A549 (cell line): ENCODE data around the gene BEST4. TPM values are rescaled to one million over a fixed set of nuclear protein-coding genes. Genes with fewer than 3 reads are reported as not detected.

Experiments used
- ATAC-seq, 2 experiments: fragments of 200-7000 bp in 1 of 2; fragments of >200 bp in 1 of 2; cut with Nextera tagmentation in 1 of 2; cut with Tn5 transposase in 1 of 2; 3 replicates each; pipeline versions ENCODE4 v1.8.0 to v1.9.1; 2018 to 2020; ENCODE audit warnings: mild to moderate bottlenecking in 1 of 2, moderate library complexity in 1 of 2
- CTCF ChIA-PET: fragments of 300-600 bp; sonication (Branson Sonifier 250); formaldehyde crosslinking; extraction: SDS; loops from one replicate; lab custom pipeline; 2021; ENCODE audit warnings: antibody characterized with exemption, inconsistent platforms; lab: Yijun Ruan, JAX
- POLR2A ChIA-PET: fragments of 350-600 bp; formaldehyde crosslinking; extraction: SDS; loops from one replicate; lab custom pipeline; 2021; ENCODE audit warnings: antibody characterized with exemption, inconsistent platforms; lab: Yijun Ruan, JAX
- DNase-seq, 2 experiments: peaks; one replicate each; pipeline versions ENCODE4 v3.0.0 to v3.0.0-alpha.2; 2011 to 2016; ENCODE audit warnings: low read depth in 1 of 2, low spot score in 1 of 2
- FAIRE-seq: peaks from 2 replicates; lab custom pipeline; 2011; peaks lifted over from hg19 to GRCh38; lab: Jason Lieb, UNC
- H3K27ac ChIP-seq, 2 experiments: fragments of >200 bp; sonication (Bioruptor Twin); formaldehyde crosslinking; 3 replicates each; pipeline ENCODE4 v1.5.1; 2016 to 2017
- H3K4me1 ChIP-seq: fragments of >200 bp; sonication (Bioruptor Twin); formaldehyde crosslinking; 3 replicates; pipeline ENCODE4 v1.6.1; 2016
- H3K4me2 ChIP-seq: fragments of >200 bp; sonication (Bioruptor Twin); formaldehyde crosslinking; 3 replicates; pipeline ENCODE4 v1.6.1; 2016
- H3K4me3 ChIP-seq: fragments of >200 bp; sonication (Bioruptor Twin); formaldehyde crosslinking; 3 replicates; pipeline ENCODE4 v1.5.1; 2016
- H3K9me3 ChIP-seq: fragments of >200 bp; sonication (Bioruptor Twin); formaldehyde crosslinking; 3 replicates; pipeline ENCODE4 v1.6.1; 2016
- BCL3 ChIP-seq: fragments of >200 bp; sonication (Bioruptor Twin); formaldehyde crosslinking; IDR thresholded peaks from 3 replicates; pipeline ENCODE4 v1.6.1; 2016
- CHD2 ChIP-seq: fragments of 150-350 bp; IDR thresholded peaks from 2 replicates; pipeline ENCODE4 v1.6.1; 2014; ENCODE audit warnings: low read length; ENCODE audit not compliant: partially characterized antibody
- CHD4 ChIP-seq: fragments of 200-600 bp; sonication (generic); IDR thresholded peaks from 2 replicates; pipeline ENCODE4 v1.6.1; 2016; ENCODE audit warnings: antibody characterized with exemption, mild to moderate bottlenecking, borderline replicate concordance
- CTCF ChIP-seq: fragments of >200 bp; sonication (Bioruptor Twin); formaldehyde crosslinking; IDR thresholded peaks from 3 replicates; pipeline ENCODE4 v1.5.1; 2016
- EHF ChIP-seq: fragments of 250-450 bp; sonication (Bioruptor Pico); IDR thresholded peaks from 2 replicates; pipeline ENCODE4 v1.5.0; 2020; ENCODE audit warnings: mild to moderate bottlenecking
- ELK1 ChIP-seq: fragments of 150-350 bp; IDR thresholded peaks from 2 replicates; pipeline ENCODE4 v1.6.1; 2014; ENCODE audit warnings: low read depth, mild to moderate bottlenecking, low read length
- FOSB ChIP-seq: fragments of 250-450 bp; sonication (Bioruptor Pico); IDR thresholded peaks from 2 replicates; pipeline ENCODE4 v1.5.0; 2020; ENCODE audit warnings: mild to moderate bottlenecking, moderate library complexity
- FOXS1 ChIP-seq: fragments of 250-450 bp; sonication (Bioruptor Pico); IDR thresholded peaks from 2 replicates; pipeline ENCODE4 v1.5.0; 2020; ENCODE audit warnings: mild to moderate bottlenecking, moderate library complexity
- HDAC2 ChIP-seq: fragments of 200-600 bp; sonication (generic); IDR thresholded peaks from 2 replicates; pipeline ENCODE4 v1.6.1; 2016
- JUN ChIP-seq, 2 experiments: fragments of >200 bp; sonication (Bioruptor Twin); formaldehyde crosslinking; IDR thresholded peaks; 2 replicates in 1 of 2; 3 replicates in 1 of 2; pipeline ENCODE4 v1.6.1; 2016 to 2017
- MAX ChIP-seq: IDR thresholded peaks from 2 replicates; pipeline ENCODE4 v1.6.1; 2012
- NFE2L2 ChIP-seq: fragments of 150-350 bp; conservative IDR thresholded peaks from 2 replicates; pipeline ENCODE4 v1.6.1; 2014; ENCODE audit warnings: low read length
- POLR2A ChIP-seq: IDR thresholded peaks from 2 replicates; pipeline ENCODE4 v1.6.1; 2012; ENCODE audit warnings: mild to moderate bottlenecking, low read length
- POLR2AphosphoS2 ChIP-seq: conservative IDR thresholded peaks from 2 replicates; pipeline ENCODE4 v1.6.1; 2012; ENCODE audit warnings: low read length, improper control_type of control experiment, inconsistent platforms
- RAD21 ChIP-seq, 2 experiments: fragments of >200 bp in 1 of 2; sonication (Bioruptor Twin) in 1 of 2; formaldehyde crosslinking in 1 of 2; IDR thresholded peaks in 1 of 2; conservative IDR thresholded peaks in 1 of 2; 2 replicates in 1 of 2; 3 replicates in 1 of 2; pipeline ENCODE4 v1.6.1; 2012 to 2018; ENCODE audit warnings: inconsistent platforms in 1 of 2
- REST ChIP-seq: fragments of 200-600 bp; sonication (generic); IDR thresholded peaks from 2 replicates; pipeline ENCODE4 v1.6.1; 2016; ENCODE audit warnings: antibody characterized with exemption, mild to moderate bottlenecking, moderate library complexity
- RNF2 ChIP-seq: fragments of 200-600 bp; sonication (generic); IDR thresholded peaks from 2 replicates; pipeline ENCODE4 v1.6.1; 2016; ENCODE audit warnings: low read depth, mild to moderate bottlenecking, antibody characterized with exemption, moderate library complexity, borderline replicate concordance
- SMC3 ChIP-seq: fragments of >200 bp; sonication (Bioruptor Twin); formaldehyde crosslinking; IDR thresholded peaks from 3 replicates; pipeline ENCODE4 v1.6.1; 2018; ENCODE audit warnings: inconsistent platforms
- TP53 ChIP-seq: fragments of 250-450 bp; sonication (Bioruptor Pico); IDR thresholded peaks from 2 replicates; pipeline ENCODE4 v1.5.0; 2021; ENCODE audit warnings: mild to moderate bottlenecking, moderate library complexity
- ZFP36 ChIP-seq: fragments of 450-650 bp; IDR thresholded peaks from 2 replicates; pipeline ENCODE4 v1.6.1; 2014; ENCODE audit warnings: borderline replicate concordance; ENCODE audit not compliant: partially characterized antibody
- ZNF302 ChIP-seq: fragments of 250-450 bp; sonication (Bioruptor Pico); IDR thresholded peaks from 2 replicates; pipeline ENCODE4 v1.9.0; 2021; ENCODE audit warnings: inconsistent platforms, mild to moderate bottlenecking, moderate library complexity
- WGBS: methylation state at CpG from one replicate; pipeline ENCODE4 v1.1.6; 2017; ENCODE audit errors: missing lambda C conversion rate; 5-methylcytosine and 5-hydroxymethylcytosine counted together
- polyA minus RNA-seq: library from RNA; depleted of rRNA, polyadenylated mRNA; stranded (reverse); fragments of >200 nt; gene quantifications from 2 replicates; pipeline ENCODE4 v1.2.3, GENCODE V29; 2011; rRNA and poly(A)+ RNA removed
- polyA plus RNA-seq, 4 experiments: library from polyadenylated mRNA; depleted of rRNA in 3 of 4; stranded (reverse); fragments of >200 nt; fragmentation: RNase III in 1 of 4; extraction: RNeasy Plus Mini Kit Qiagen cat#74134 plus additional on column Dnase treatment in 1 of 4; gene quantifications; 2 replicates in 3 of 4; 3 replicates in 1 of 4; pipeline ENCODE4 v1.2.3, GENCODE V29; 2011 to 2017

The BEST4 gene
- polyA plus RNA-seq (2011; rRNA removed) = 0.04 and 0.09 TPM in 2 replicates
- polyA plus RNA-seq (2012; cell fraction: cytosol; rRNA removed) = 0.05 TPM in 2 replicates
- 0.27 and 0.30 TPM in 2 replicates for polyA plus RNA-seq (2012; cell fraction: nucleus; rRNA removed)
- polyA plus RNA-seq (2017; fragmentation: RNase III; extraction: RNeasy Plus Mini Kit Qiagen cat#74134 plus additional on column Dnase treatment) = 0.07 to 0.08 TPM in 2 of 3 replicates, not detected in the other
- 0.25 TPM in 1 of 2 replicates, not detected in the other for polyA minus RNA-seq

- no peak for FAIRE-seq
- ChIA-PET POLR2A (interaction anchor here (1.3 to 3.2 kb wide), 3 partner anchors 11 to 13 kb away, joined by 6 to 21 read pairs (median 7); partner anchors contain the start of genes PLK3 and RPS8), CTCF (interaction anchor here (0.5 to 7.1 kb wide), 6 partner anchors 9 to 69 kb away, joined by 3 to 44 read pairs (median 12); partner anchors contain the start of genes PLK3 and RNU5D-1)
Observed at GRCh38 chr1:44788120-44788860, at the start of gene BEST4. BEST4 (minus strand) TSS chr1:44788170; CDS start chr1:44787705, 465 bp downstream.

GRCh38 chr1:44835738-44836675 lies 48.0 kb upstream of the BEST4 start:
- H3K4me2 ChIP-seq = peak overlapping the region; percentile 42
- WGBS = 55% methylated on average over 21 of the region's 23 CpGs
- TF ChIP-seq REST = no peak
- TF ChIP-seq TP53 (CRISPR knock-in tag) = no peak
- no peak for TF ChIP-seq POLR2AphosphoS2
- no peak for TF ChIP-seq CHD4
- no peak for TF ChIP-seq ELK1
- TF ChIP-seq ZNF302 (CRISPR knock-in tag) = no peak
- peak; percentile 70 to 75 for TF ChIP-seq RAD21 (conservative IDR thresholded peaks at IDR 0.05 in 1 of 2, IDR thresholded peaks at IDR 0.05 in 1 of 2)
- TF ChIP-seq SMC3 = peak; percentile 60
- TF ChIP-seq FOSB (CRISPR knock-in tag) = no peak
- no peak for TF ChIP-seq RNF2
- TF ChIP-seq EHF (CRISPR knock-in tag) = no peak
- no peak for TF ChIP-seq POLR2A
- no peak for TF ChIP-seq JUN (IDR thresholded peaks at IDR 0.05)
- TF ChIP-seq MAX = no peak
- no peak for TF ChIP-seq FOXS1 (CRISPR knock-in tag)
- no peak for TF ChIP-seq BCL3
- TF ChIP-seq HDAC2 = no peak
- TF ChIP-seq NFE2L2 = no peak
- no peak for TF ChIP-seq CHD2
- TF ChIP-seq CTCF = peak; percentile 63
- H3K4me3 ChIP-seq = no peak overlapping the region
- H3K27ac ChIP-seq = no peak overlapping the region
- H3K9me3 ChIP-seq = no peaks in the 10 kb centered on the region
- peak; percentile 42 to 76 for DNase-seq
- CTCF ChIA-PET = interaction anchor here (0.5 to 2.7 kb wide), 16 partner anchors 9 to 522 kb away, joined by 3 to 14 read pairs (median 4); partner anchors contain the start of genes HECTD3 and RPS8
- no peak for FAIRE-seq
- H3K4me1 ChIP-seq = no peaks in the 10 kb centered on the region
- peak; percentile 89 to 94 for ATAC-seq
- POLR2A ChIA-PET = no interaction called here

More at GRCh38 chr1:44788120-44788860, at the start of gene BEST4:
- no peak within 1 kb of the TSS for H3K4me3 ChIP-seq
- H3K9me3 ChIP-seq = no peaks in the 10 kb centered on the region
- DNase-seq (no peak), ATAC-seq (no peak)
- 88% methylated on average over 7 of the region's 9 CpGs for WGBS
- peak within 1 kb of the TSS in 1 of 2 experiments; percentile 89; a peak in 2 of 6 replicates for H3K27ac ChIP-seq
- TF ChIP-seq TP53 (CRISPR knock-in tag) (no peak), ZFP36 (no peak), POLR2AphosphoS2 (no peak)
- no peak within 1 kb of the TSS; the same call in 2 of the 3 replicates for H3K4me2 ChIP-seq
- H3K4me1 ChIP-seq = peaks cover 6% of the 10 kb centered on the region
